Central memory CD4-positive, alpha-beta T cell (primary cell): Measurements from ENCODE around the gene UPF1.
"Not testable (repeated sequence)": the region's sequence is repeated elsewhere in the genome, so short reads cannot be mapped to it uniquely, and the experiment has no call there.

Experiments used
- DNase-seq: peaks from one replicate; pipeline ENCODE4 v3.0.0; 2022

The UPF1 gene

GRCh38 chr19:18799389-18799970, 32.3 kb upstream of the UPF1 start:
- DNase-seq, result no peak

DNA sequence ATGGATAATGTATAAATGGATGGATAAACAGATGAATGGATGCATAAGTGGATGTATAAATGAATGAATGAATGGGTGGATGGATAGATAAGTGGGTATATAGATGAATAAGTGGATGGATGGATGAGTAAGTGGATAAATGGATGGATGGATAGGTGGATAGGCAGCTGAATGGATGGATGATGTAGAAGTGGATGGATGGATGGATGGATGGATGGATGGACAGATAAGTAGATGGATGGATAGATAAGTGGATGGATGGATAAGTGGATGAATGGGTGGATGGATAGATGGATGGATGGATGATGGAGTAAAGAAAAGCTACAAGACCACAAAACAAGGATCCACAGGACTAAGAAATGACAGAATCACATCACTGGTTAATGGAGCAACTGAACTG, 31.7 kb upstream of the UPF1 start:
- DNase-seq, result no peak

- no peak for DNase-seq
Observed at GRCh38 chr19:18800636-18801035, 31.1 kb upstream of the UPF1 start.

- DNase-seq, result no peak
Observed at GRCh38 chr19:18802354-18802753, 29.4 kb upstream of the UPF1 start.

GRCh38 chr19:18803550-18804138, 28.1 kb upstream of the UPF1 start:
- DNase-seq, result no peak

GRCh38 chr19:18804139-18804601, 27.6 kb upstream of the UPF1 start:
- DNase-seq, result no peak

- DNase-seq, result no peak
Observed at GRCh38 chr19:18804643-18805042, 27.1 kb upstream of the UPF1 start.

DNA sequence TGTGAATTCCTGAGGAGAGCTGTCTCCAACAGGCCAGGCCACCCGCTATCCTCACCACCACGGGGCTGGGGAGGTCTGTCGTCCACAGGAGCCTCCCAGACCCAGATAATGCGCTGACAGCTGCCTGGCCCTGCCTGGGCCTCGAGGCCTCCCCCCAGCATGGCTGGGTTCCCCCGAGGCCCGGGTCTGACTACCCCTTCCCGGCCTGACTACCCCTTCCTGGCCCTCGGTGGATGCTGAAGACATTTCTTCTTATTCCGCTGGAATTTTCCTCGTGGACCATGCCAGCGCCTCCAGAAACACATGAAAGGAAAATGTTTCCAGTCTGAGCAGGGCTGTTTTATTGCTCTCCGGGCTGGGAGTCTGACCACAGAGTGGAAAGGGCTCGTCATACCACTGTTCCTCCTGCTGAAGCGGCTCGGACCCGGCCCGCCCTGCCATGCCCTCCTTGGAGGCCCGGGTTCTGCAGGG, 23.9 kb upstream of the UPF1 start:
- DNase-seq, result no peak

- DNase-seq, result no peak
Observed at GRCh38 chr19:18809149-18809868, 22.4 kb upstream of the UPF1 start.

DNA sequence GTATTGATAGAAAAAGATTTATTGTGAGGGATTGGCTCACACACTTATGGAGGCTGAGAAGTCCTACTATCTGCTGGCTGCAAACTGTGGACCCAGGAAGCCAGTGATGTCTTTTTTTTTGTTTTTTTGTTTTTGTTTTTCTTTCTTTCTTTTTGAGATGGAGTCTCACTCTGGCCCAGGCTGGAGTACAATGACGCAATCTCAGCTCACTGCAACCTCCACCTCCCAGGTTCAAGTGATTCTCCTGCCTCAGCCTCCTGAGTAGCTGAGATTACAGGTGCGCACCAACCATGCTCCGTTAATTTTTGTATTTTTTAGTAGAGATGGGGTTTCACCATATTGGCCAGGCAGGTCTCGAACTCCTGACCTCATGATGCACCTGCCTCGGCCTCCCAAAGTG, 20.1 kb upstream of the UPF1 start:
- not testable (repeated sequence) for DNase-seq

- DNase-seq, result no peak
Observed at GRCh38 chr19:18814063-18814462, 17.7 kb upstream of the UPF1 start.

DNA sequence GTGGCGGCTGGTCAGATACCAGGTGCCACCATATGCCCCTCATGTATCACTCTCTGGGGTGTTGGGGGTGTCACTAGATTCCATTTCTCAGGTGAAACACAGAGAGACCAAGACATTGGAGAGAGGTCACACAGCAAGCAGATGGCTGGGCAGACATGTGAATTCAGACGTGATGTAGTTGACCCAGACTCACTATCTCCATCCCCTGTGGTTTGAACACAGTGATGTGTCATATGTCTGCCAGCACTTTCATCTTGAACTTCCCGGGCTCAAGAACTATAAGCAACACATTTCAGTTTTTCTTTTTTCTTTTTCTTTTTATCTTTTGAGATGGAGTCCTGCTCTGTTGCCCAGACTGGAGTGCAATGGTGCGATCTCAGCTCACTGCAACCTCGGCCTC, 16.1 kb upstream of the UPF1 start:
- no peak for DNase-seq

GRCh38 chr19:18816645-18817044, 15.1 kb upstream of the UPF1 start:
- not testable (repeated sequence) for DNase-seq

DNA sequence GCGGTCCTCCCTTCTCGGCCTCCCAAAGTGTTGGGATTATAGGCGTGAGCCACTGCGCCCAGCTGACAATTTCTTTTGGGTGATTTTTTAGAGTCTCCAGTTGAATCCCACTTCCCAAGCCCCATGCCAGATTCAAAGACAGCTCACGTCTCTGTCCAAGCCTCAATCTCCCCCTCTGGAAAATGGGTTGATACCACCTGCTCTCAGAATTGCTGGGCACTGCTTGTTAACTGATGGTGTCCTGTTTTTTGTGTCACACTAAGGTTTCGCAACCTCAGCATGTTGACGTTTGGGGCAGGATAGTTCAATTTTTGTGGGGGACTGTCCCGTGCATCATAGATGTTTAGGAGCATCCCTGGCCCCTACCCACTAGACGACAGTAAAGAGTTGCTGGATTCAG, 14.2 kb upstream of the UPF1 start:
- no peak for DNase-seq

DNA sequence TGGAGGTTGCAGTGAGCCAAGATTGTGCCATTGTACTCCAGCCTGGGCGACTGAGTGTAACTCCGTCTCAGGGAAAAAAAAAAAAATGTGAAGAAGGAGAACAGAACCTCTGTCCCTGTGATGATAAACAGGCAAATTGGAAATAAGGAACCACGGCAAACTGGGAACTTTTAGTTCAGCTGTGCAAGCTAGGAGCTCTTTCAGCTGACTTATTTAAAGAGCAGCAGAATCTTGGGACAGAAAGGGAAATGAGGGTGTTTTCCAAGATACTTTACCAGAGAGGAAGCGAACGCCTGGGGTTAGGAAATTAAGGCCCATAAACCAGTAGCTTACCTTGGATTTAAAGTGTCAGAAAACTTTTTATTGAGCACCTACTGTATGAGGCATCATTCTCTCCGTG, 3.0 kb upstream of the UPF1 start:
- no peak for DNase-seq

DNA sequence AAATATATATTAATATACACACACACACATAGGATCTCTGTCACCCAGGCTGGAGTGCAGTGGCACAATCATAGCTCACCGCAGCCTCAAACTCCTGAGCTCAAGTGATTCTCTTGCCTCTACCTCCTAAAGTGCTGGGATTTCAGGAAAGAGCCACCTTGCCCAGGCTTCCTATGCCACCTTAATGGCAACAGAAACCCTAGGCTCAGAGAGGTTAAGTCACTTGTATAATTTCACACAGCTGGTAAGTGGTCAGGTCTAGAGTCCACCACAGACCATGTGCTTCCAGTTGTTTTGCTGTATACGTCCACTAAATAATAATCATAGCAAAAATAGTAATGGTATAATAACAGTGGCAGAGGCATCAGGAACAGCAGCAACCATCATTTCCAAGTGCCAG, 1.3 kb upstream of the UPF1 start:
- no peak for DNase-seq

GRCh38 chr19:18832306-18833140, 764 bp downstream of the UPF1 start:
- DNase-seq, result no peak

DNA sequence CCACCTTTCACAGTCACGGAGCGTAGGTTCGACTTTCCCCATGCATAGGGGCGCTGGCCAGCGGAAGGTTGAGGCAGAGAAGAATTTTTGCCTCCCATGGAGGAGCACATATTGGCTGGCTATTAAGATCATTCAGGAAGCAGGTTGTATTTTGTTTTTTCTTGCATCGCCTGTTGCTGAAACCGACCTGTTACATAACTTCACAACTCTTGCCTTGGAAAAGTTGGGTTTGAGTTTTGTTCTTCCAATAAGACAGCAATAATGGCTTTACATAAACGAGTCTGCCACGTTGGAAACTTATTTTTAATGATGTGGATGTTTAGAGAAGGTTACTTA, 1.4 kb downstream of the UPF1 start:
- no peak for DNase-seq

DNA sequence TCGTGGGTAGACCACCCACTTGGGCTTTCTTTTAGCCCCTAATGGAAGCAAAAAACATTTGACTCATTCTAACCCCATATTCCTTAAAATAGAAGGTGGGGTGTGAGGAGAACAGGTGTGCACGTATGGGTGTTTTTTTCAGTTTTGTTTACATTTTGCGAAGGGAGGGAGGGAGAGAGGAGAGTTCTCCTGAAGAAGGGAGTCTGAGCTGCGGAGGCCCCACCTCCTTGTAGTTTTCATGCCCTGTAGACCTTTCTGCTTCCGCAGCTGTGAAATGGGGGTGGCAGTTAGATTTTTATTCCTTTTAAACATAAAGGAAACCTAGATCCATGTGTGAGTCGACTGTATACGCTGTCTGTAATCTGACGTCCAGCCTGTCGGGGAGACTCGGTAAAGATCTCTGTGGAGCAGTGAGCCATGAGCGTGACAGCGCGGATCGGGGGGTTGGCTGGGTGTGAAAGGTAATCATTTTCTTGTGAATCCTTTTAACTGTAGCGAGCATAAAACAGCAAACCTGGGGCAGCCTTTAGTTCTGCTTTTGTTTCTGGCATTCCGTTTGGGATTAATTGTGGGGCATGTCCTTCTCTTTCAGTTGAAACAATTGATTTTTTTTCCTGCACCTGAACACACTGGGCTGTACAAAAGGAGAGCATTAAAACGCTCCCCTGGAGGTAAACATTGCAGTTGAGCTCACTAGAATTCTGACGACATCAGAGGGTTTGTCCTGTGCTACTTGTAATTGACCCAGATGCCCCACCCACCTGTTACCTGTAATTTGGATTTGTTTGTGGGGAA, 2.3 kb downstream of the UPF1 start:
- no peak for DNase-seq

GRCh38 chr19:18834644-18834984, 2.9 kb downstream of the UPF1 start:
- DNase-seq, result no peak

DNA sequence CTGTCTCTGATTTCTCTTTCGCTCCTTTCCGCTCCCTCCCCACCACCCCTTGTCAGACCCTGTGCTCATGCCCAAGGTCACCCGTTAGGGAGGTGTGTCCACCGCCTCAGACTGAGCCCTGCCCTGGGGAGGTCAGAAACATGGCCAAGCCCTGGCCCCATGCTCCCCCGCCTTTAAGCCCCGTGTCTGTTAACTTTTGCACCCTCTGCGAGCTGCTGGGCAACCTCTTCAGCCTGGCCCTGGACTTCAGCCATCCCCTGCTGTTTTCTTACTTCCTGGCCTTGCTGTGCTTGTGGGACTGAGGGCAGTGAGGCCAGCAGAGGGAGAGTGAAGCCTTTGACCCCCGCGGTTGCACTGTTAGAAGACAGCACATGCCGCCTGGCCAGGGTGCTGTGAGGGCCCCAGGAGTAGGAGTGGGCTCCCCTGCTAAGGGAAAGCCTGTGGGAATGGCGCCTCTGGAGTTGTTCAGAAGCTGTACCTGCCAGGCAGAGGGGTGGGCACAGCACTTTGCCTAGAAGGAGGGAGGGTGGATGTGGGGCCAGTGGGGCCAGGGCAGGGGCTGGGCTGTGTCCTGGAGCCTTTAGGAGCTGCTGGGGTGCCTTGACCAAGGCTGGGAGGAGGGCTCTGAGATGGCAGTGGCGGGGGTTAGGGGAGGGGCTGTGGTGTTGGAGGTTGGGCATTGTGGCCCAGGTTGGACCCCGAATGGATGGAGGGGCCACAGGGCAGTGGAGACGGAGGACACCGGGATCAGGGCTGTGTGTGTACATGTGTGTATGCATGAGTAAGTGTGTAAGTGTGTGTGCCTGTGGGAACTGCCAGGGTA, 7.9 kb downstream of the UPF1 start:
- no peak for DNase-seq
